ENCODE results near the gene PLA2G4D.

The PLA2G4D gene, protein sequence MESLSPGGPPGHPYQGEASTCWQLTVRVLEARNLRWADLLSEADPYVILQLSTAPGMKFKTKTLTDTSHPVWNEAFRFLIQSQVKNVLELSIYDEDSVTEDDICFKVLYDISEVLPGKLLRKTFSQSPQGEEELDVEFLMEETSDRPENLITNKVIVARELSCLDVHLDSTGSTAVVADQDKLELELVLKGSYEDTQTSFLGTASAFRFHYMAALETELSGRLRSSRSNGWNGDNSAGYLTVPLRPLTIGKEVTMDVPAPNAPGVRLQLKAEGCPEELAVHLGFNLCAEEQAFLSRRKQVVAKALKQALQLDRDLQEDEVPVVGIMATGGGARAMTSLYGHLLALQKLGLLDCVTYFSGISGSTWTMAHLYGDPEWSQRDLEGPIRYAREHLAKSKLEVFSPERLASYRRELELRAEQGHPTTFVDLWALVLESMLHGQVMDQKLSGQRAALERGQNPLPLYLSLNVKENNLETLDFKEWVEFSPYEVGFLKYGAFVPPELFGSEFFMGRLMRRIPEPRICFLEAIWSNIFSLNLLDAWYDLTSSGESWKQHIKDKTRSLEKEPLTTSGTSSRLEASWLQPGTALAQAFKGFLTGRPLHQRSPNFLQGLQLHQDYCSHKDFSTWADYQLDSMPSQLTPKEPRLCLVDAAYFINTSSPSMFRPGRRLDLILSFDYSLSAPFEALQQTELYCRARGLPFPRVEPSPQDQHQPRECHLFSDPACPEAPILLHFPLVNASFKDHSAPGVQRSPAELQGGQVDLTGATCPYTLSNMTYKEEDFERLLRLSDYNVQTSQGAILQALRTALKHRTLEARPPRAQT

DNA sequence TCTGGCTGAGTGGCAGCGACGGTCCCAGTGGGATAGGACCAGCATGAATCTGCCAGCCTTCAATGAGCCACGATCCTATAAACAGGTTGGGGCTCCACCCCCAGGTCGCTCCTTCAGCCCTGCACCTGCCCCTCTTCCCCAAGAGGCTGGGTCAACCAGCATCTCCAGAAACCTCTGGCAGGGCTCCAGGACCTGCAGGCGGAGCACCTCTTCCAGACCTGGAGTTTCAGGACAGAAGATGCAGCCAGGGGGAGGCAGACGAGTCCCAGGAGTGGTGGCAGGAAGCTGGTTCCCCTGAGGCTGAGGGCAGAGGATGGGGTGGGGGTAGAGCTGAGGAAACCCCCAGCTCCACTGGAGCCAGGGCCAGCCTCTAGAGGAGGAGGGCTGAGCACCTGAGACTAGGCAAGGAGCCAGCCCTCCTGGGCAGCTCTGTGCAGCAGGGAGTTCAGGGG is at the start of gene PLA2G4D:
Gene PLA2G4D, minus strand, starts transcription at position 51 of the 452 bp plus-strand sequence. CDS start 103 bp downstream, outside the sequence.
- DNase-seq: no peak

DNA sequence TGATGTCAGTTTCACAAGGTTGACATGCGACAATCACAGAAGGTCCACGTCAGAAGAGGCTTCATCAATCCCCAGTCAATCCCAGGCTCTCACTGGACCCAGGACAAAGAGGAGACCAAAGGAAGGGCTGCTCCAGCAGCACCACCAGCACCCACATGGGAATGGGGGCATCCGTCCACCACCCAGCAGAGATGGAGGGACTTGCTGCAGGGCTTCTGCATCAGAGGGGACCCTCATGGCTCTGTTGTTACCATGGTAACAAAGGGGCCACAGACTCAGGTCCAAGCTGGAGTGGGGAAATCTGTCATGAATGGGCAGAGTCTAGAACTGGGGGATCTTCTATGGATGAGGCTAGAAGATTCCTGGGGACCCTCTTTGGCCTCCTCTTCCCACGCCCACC is 49.0 kb upstream of the PLA2G4D start:
- no peak for DNase-seq

DNA sequence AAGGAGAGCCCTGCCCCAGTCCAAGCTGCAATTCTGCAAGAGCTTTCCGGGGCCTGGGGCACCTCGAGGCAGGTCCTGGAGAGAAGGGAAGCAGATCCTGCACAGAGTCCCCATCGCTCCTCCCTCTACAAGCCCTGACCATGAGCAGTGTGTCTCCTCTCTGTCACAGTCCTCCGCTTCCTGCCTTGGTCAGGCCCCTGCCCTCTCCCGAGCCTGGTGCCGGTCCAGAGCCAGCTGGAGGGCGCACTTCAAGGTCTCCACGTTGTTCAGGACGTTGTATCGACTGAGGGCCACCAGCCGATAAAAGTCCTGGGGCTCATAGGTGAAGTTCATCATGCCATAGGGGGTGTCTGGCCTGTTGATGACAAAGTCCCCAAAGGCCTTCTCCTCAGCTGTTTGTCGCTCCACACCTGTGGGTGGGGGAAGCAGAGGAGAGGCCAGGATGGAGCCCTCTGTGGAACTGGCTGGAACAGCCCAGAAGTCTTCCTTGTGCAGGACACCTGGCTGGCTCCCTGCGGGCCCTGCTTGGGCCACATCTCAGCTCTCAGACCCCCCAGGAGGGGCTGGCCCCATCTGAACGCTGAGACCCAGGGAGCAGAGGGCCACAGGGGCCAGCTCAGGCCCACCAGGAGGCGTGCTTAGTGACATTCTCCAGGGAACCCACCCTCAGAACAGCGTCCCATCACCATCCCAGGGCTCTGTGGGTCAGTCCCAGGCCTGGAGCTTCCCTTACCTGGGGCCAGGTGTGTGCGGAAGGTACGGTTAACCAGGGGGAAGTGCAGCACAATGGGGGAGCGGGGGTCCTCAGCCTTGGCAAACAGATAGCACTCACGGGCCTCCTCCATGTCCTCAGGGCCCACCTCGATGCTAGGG is 47.7 kb upstream of the PLA2G4D start:
- DNase-seq: no peak

DNA sequence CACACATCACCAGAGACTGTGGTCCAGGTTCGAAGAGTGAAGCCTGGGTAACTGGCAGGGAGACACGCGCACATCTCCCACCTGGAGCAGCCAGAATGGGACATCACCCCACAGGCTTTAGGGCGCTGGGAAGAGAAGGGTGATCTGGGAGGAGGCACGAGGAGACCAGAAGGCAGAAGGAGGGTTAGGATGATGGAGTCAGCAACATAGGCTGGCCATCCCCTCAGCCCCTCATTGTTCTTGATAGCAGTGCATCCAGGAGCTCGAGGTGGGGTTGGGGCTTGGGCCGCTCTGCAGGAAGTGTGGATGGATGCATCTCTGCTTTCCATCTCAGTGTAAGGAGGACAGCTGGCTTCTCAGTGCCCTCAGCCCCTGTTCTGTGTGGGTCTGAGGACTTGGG is 46.9 kb upstream of the PLA2G4D start:
- no peak for DNase-seq

DNA sequence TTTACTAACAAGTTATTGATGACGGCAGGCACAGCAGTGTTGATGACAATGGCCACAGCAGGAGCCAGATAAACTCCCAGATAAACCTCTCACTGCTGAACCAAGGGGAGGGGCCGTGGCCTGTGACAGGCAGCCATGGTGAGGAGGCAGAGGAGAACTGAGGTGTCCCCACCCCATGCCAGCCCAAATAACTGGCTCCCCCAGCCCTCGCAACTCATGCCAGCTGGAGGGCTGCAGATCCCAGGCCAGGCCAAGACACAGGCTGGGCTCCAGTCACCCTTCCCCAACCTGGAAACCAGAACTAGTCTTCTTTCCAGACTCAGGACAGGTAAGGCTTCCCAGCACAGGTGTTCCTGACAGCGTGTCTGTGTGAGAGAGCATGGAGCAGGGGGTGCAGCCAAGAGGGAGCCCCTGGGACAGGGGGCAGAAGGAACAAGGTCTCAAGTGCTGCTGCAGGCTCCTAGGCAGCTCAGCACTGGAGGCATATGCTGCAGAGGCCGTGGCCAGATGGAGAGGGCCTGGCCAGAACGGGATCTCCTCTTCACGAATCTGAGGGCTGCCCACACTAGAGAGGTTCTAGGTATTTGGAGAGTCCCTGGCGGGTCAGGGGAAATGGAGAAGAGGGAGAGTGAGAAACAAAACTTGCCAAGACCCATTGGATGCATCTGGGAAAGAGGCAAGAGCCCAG is 46.2 kb upstream of the PLA2G4D start:
- no peak for DNase-seq

DNA sequence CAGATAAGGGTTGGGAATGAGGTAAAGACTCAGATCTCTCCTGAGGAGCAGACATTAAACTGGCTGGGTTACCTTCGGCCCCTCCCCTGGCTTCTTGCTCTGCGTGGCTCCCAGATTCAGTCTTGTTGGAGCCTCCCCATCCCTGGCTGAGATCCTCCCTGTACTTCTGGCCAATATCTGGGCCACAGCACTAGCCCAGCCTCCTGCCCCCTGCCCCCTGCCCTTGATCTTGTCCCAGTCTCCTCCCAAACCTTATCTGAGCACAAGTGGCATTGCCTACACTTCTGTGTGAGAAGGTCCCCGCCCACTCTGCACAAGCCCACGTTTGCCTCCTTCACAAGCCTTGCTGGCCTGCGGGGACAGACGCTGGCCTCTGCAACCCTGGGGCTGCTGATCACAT is 45.2 kb upstream of the PLA2G4D start:
- no peak for DNase-seq

DNA sequence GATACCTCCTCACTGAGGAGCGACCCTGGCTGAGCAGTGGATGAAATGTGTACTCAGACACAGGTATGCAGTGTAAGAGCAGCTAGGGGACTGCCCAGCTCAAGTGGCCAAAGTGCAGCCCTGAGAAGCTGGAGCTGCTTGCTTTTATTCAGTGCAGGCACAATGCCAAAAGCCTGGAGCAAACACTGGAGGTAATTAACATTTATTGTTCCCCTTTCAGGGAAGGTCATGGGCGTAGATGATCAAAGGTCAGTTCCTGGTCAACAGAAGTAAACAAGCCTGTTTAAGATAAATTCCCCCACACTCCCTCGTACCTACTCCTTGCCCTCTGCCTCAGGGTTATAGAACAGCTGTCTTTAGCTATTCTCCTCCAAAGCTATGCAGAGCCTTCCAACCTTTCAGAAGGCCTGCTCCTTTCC is 44.6 kb upstream of the PLA2G4D start:
- no peak for DNase-seq

DNA sequence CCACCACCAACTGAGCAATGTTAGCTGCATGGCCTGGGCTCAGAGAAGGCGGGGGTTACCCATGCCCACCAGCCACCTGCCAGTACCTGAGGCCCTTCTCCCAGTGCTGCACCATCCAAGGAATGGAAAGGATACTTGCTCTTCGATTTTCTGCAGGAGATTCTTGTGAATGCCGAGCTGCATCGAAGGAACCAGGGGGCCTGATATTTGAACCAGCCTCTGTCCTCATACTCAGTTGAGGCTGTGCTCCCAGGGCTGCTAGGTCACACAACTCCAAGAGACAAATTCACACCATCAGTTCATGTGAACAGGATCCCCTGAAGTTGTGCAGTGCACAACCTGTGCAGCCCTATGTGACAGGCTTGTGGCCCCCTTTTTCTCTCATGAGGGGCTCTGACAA is 44.0 kb upstream of the PLA2G4D start:
- DNase-seq: no peak

DNA sequence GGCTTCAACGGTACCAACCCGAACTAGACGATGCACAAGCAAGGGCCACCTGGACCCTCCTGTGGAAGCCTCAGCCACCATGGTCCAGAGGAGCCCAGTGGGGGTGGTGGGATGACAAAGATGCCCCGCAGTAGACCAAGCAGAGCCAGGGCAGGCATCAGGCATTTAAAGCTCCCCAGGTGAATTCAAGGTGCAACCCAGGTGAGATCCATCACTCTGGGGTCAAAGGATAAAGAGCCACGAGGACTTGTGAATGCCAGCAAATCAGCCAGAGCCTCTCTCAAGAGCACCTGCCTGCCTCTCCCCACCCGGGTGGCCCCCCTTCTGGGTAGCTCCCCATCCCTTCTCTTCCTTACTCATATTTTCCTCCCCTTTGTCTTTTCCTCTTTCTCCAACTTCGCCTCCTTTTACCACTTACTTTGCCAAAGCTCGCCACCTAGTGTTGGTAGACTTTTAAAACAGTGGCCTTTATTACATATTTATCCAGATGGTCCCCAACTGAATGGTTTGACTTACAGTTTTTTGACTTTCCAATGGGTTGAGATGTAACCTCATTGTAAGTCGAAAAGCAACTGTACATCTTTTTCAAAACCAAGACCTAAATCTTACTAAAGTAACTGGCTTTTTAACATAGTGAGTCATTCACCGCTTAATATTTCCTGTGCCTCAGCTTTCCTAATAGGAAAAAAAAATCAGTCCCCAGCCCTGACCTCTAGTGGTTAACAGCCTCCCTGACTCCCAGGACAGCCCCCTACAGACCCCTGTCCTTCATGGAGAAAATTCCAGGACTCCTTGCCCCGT is 43.3 kb upstream of the PLA2G4D start:
- peak; percentile 54 for DNase-seq

DNA sequence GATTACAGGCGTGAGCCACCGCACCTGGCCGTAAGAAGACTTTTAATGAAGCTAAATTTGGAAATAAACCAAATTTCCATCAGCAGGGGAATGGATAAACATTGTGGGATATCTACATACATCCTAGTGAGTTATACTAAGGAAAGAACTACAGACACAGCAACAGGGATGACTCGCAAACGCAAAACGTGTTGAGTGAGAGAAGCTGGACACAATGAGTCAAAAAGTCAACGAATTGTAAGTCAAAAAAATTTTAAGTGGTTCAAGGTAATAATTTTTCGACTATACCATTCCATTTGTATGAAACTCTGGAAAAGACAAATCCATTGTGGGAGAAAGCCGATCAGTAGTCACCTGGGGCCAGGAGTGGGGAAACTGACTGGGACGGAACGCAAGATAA is 42.2 kb upstream of the PLA2G4D start:
- no peak for DNase-seq

DNA sequence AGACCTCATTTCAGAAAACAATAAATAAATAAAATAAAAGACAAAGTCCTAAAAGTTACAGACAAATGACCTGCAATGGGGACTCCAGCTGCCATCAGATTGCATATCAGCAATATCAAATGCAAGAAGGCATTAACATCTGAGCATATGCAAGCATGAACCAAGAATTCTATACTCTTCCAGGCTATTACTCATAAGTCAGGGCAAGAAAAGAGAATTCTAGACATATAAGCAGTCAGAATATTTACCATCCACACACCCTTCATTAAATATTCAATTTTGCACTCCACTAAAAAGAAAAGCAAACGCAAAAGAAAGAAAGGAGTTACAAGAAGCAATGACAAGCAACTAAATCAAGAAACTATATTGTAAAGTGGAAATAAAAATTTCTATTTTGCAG is 41.0 kb upstream of the PLA2G4D start:
- no peak for DNase-seq

DNA sequence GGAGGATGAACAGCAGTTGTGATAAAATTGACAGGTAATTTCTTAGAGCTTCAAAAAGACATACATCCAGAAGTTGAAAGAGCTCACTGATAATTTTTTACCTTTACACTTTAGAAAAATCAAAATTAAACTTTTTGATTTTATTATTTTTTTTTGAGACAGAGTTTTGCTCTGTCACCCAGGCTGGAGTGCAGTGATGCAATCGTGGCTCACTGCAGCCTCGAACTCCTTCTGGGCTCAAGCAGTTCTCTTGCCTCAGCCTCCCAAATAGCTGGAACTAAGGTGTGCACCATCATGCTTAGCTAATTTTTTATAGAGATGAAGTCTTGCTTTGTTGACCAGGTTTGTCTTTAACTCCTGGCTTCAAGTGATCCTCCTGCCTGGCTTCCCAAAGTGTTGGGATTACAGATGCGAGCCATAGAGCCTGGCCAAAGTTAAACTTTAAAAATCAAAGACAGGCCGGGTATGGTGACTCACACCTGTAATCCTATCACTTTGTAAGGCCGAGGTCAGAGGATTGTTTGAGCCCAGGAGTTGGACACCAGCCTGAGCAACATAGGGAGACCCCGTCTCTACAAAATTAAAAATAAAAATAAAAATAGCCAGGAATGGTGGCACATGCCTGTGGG is 40.4 kb upstream of the PLA2G4D start:
- DNase-seq: no peak

DNA sequence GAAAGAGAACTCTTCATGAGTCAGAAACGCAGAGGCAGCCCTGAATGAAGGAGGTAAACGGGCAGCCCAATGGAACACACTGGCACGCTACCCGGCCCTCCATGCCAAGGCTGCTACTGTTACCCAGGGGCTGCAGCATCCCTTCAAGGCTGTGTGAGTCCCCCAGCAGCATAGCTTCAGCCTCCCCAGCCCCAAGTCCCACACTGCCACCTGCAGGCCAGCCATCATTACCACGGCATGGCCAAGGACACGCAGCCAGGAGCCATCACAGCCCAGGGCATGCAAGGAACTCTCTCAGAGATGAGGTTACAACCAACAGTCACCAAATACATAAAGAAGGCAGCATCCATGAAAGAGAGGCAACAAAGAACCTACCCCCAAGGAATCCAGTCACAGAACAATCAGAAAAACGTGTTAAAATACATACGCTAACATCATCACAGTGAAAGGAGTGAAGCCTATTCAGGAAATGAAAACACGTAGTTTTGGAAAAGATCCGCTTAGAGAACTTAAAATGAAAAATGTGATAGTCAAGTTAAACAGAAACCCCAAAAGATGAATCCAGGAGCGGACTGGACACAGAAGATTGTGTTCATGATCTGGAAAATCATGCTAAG is 39.6 kb upstream of the PLA2G4D start:
- peak; percentile 29 for DNase-seq

DNA sequence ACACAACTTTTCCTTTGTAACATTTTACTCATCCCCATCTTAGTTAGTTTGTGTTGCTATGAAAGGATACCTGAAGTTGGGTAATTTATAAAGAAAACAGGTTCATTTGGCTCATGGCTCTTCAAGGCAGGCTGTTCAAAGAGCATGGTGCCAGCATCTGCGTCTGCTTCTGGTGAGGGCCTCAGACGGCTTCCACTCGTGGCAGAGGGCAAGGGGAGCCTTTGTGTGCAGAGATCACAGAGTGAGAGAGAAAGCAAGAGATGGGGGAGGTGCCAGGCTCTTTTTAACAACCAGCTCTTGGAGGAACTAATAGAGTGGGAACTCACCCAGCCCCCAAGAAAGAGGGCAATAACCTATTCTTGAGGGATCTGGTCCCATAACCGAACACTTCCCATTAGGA is 39.0 kb upstream of the PLA2G4D start:
- no peak for DNase-seq

DNA sequence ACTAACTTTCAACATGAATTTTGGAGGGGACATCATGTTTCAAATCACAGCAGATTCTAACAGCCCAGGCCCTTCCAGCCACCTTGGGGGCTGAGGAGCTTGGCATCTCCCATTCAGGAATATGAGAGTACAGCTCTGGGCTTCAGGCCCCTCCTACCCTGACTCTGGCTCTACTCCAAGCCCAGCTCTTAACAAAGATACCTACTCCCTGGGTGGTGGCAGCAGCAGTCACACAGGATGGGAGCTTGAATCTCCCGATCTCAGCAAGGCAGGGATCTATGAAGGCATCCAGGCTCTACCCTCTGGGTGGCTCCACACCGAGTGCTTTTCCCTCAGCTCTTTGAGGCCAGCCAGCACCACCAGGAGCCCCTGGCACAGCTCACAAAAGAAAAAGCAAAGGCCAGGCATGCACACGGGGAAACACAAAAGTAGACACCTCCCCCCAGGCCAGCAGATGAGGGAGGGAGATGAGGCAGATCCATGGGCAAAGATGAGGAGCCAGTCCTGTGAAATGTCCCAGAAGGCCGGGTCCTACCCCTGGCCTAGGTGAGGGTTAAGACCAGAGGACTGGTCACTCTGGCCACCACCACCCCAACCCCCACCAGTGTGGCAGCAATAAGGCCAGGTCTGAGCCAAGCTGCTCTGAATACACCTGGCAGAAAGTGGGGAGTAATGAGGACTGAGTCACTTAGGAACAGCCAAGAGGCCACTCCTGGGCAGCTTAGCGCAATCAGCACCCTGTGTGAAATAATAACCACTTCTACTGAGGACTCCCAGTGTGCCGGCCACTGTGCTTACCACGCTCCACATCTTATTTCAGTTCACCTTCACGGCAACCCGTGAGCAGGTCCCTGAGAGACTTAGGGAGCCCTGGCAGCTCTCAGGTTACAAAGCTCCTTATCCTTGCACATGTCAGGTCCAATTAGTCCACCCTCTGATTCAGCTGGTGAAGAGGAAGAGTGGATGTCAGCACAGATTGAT is 37.8 kb upstream of the PLA2G4D start:
- DNase-seq: no peak

DNA sequence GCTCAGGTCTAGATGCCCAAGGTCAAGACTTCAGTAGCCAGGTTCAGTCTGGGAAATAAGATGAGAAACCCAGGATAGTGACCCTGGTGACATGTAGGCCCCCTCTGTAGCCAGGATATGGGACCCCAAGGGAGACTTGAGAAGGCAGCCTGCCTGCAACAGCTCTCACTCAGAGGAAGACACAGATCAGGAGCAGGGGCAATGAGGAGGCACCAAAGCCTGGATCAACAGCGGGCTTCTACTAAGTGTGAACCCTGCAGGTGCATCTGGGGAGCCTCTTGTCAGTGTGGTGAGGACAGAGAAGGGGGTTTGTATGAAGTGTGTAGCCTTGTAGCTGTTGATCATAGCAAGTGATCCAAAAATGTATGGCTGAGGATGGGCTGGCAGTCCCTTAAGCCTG is 36.6 kb upstream of the PLA2G4D start:
- no peak for DNase-seq

DNA sequence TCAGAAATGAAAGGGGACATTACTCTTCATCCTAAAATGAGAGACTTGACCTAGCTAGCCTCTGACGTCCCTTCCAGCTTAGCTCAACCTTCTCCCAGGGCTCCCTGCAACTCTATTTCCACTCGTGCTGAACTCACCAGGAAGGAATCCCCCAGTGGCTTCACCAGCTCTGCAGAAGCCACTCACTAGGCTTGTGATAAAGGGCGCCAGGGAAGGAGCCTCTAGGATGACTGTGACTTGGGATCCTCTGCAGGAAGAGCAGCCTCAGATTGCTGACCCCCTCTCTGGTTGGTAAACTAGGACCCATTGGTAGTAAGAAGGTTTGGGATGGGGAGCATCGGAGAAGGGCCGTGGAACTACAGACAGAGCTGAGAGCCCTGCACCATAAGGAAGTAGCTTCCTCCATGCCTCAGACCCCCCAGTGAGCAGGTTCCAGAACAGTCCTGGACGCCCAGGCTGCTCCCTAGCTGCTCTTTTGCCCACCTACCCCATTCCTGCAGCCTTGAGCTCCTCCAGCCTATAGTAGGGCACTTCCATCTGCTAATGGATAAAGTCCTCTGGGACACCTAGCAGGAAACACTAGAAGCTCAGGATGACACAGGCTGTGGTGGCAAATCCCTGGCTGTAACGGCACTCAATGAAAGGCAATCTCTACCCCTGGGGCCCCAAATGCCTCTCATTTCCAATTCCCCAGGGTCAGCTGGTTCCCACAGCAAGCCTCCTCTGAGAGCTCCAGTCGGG is 36.1 kb upstream of the PLA2G4D start:
- no peak for DNase-seq

DNA sequence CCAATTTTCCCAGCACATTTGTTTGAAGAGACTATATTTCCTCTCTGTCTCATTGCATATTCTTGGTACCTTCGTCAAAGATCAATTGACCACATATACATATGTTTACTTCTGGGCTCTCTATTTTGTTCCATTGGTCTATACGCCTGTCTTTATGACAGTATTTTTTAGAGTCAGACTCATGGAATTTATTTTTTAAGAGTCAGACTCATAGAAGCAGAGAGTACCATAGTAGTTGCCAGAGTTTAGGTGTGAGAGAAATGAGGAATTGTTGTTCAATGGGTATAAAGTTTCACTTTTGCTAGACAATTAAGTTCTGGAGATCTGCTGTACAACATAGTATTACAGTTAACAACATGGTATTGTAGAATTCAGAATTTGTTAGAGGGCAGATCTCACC is 35.0 kb upstream of the PLA2G4D start:
- DNase-seq: no peak

DNA sequence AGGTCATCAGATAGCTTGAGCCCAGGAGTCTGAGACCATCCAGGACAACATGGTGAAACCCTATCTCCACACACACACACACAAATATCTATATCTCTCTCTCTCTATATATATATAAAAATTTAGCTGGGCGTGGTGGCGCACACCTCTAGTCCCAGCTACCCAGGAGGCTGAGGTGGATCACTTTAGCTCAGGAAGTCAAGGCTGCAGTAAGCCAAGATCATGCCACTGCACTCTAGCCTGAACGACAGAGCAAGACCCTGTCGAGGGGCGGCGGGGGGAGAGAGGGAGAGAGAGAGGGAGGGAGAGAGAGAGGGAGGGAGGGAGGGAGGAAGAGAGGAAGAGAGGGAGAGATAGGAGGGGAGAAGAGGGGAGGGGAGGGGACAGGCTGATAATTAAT is 34.1 kb upstream of the PLA2G4D start:
- DNase-seq: no peak

Measured in HCEC 1CT (cell line).